ENCODE results near the gene PDE6H.

GRCh38 chr12:14951851-14952250 lies 21.0 kb upstream of the PDE6H start:
- no peak for TF ChIP-seq CTCF (conservative IDR thresholded peaks at IDR 0.05 in 1 of 2, IDR thresholded peaks at IDR 0.05 in 1 of 2; ENCODE audit: extremely low read depth in 1 of 2, insufficient read depth in 1 of 2, low read depth in 1 of 2, low read length in 2 of 2)
- TF ChIP-seq EZH2 (IDR thresholded peaks at IDR 0.05; ENCODE audit: borderline replicate concordance, low read length): no peak
